Left renal pelvis (tissue), 4 donors: ENCODE results near the gene IRF2BP2. TPM values are rescaled to one million over a fixed set of nuclear protein-coding genes. Genes with fewer than 3 reads are reported as not detected.

Source experiments
- DNase-seq, 4 donors: peaks; one replicate each; pipeline ENCODE4 v3.0.0-alpha.2; 2013; ENCODE audit warnings: low read depth in 4 of 4, low spot score in 3 of 4
- polyA plus RNA-seq, 4 donors: library from polyadenylated mRNA; unstranded; fragments of 120-200 nt; gene quantifications; one replicate each; pipeline ENCODE4 v1.2.1, GENCODE V29; 2013; ENCODE audit not compliant: insufficient read length in 4 of 4

Gene IRF2BP2
- polyA plus RNA-seq, 4 donors, result 136 to 205 (median 148) TPM

- DNase-seq, result no peak
These were observed 49.9 kb downstream of the IRF2BP2 start for GRCh38 chr1:234559902-234560676.

DNA sequence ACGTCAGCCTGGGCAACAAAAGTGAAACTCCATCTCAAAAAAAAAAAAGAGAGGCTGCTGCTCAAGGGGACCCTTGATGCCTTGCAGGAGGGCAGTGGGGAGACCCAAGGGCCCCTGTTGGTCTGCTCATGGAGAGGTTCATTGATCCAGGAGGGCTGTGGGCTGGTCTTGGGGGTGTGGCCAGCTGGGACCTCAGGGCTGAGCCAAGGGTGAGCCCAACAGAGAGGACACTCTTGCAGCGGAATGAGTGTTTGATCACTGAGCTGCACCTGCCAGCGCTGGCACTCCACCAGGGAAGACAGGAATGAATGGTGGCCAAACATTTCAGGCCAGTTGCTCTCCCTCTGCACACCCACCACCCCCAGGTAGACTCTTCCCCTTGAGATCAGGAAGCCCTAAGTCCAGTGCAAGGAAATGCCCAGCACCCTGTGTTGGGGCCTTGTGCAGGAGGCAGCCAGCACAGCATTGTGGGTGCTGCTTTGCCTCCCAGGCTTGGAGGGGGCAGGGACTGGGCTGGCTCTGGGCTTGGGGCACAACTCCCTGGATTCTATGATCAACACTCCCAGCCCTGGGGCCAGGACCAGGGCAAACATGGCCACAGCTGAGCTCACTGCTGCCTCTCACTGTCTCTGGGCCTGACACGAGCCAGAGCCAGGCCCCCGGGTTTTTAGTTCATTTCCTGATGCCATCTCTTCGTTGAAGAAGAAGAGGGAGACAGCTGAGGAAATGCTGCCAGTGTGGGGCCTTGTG is 50.7 kb downstream of the IRF2BP2 start:
- DNase-seq, result no peak

DNA sequence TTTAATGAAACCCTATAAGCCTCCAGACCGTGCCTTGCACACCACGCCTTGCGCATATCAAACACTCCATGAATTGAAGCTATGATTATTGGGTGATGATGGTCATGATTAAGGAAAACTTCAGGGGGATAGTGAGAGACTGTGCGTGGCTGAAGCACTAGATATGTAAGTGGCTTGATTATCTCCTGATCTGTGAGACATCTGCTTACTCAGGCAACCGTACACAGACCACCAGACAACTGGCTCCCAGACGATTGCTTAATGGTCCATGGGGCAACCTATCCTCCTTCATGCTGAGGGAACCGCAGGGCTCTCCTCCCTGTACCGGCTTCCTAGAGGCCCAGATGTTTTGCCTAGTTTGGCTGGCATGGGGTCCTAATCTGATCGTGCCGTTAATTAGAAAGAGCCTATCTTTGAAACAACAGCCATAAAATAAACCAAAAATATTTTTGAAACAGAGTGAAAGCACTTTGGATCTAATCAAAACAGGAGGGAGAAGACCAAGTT is 51.6 kb downstream of the IRF2BP2 start:
- DNase-seq, result no peak

DNA sequence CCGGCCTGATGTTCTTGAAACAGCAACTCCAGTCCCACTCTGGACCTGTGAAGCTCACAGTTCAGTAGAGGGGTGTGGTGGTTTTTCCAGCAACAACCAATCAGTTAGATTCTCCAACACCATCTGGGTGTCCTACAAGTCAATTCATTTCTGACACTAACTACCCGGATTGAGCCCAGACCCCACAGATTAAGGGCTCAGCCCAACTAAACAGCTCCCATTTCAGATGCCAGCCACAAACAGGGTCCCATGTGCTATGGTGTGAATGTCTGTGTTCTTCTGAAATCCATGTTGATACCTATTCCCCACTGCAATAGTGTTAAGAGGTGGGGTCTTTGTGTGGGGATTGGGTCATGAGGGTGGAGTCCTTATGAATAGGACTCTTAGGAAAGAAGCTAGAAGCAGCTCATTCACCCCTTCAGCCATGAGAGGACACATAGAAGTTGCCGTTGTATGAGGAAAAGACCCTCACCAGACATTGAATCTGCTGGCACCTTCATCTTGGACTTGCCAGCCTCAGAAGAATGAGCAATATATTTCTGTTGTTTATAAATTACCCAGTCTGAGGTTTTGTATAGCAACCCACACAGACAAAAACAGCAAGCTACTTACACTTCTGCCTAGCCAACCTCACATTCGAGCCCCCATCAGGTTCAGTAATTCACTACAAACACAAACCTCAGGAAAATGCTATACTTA is 53.6 kb downstream of the IRF2BP2 start:
- no peak for DNase-seq

DNA sequence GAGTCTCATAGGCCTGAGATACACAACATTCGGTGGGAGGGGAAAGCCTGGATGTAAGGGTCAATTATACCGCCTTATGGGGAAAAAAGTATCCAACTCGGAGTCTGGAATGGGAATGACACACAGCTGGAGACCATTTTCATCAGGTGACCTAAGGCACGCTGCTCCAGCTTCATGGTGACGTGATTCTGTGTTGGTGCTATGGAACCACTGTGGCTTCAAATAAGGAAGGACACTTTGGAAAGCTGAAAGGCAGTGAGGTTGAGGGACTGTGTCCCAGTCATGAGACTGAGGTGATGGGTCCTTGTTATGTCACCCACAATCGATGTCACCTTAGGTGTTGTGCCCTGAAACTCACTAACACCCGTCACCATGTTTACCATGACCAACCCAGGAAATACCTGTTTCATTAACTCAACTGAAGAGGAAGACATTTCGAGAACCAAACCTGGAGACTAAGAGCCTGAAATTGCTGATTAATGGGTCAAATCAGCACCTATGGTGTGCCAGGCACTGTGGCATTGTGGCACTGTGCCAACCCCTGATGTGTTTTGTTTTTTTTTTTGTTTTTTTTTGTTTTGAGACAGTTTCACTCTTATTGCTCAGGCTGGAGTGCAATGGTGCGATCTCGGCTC is 54.5 kb downstream of the IRF2BP2 start:
- no peak for DNase-seq

- no peak for DNase-seq
These were observed 55.2 kb downstream of the IRF2BP2 start for GRCh38 chr1:234554698-234555311.

Other genes starting within 250 kb of the IRF2BP2 start
- gene COA6, start 236.7 kb downstream of the IRF2BP2 start, polyA plus RNA-seq, result 10 to 100 TPM; 26.9 to 37.4 (median 33.3) TPM
- 10 to 100 TPM; 44.9 to 97.4 (median 51.2) TPM for gene TARBP1, start 131.0 kb downstream of the IRF2BP2 start, polyA plus RNA-seq